NB4 (cell line): ENCODE data around the gene AHDC1.
A peak's percentile ranks its signal among the peaks of the same experiment; 100 is the strongest.

ENCODE experiments used
- DNase-seq: peaks from one replicate; pipeline ENCODE4 v3.0.0; 2010; ENCODE audit warnings: low read depth
- H3K4me3 ChIP-seq: one replicate; pipeline ENCODE4 v1.5.1; 2011; ENCODE audit warnings: mild to moderate bottlenecking, low read depth, low read length, moderate library complexity
- MYC ChIP-seq: IDR thresholded peaks from 2 replicates; pipeline ENCODE4 v1.6.1; 2011; ENCODE audit warnings: low read depth, low read length
- POLR2A ChIP-seq: IDR thresholded peaks from 2 replicates; pipeline ENCODE4 v1.6.1; 2011; ENCODE audit warnings: mild to moderate bottlenecking; ENCODE audit not compliant: insufficient read length; ENCODE audit errors: extremely low read depth
- TF ChIP-seq, protein P1 (sequence below): IDR thresholded peaks from one replicate; pipeline ENCODE4 v1.5.1; 2012; ENCODE audit warnings: low read depth, low read length
- TF ChIP-seq, protein P2 (sequence below): IDR thresholded peaks from 2 replicates; pipeline ENCODE4 v1.6.1; 2011; ENCODE audit warnings: low read depth, low read length

Gene AHDC1

DNA sequence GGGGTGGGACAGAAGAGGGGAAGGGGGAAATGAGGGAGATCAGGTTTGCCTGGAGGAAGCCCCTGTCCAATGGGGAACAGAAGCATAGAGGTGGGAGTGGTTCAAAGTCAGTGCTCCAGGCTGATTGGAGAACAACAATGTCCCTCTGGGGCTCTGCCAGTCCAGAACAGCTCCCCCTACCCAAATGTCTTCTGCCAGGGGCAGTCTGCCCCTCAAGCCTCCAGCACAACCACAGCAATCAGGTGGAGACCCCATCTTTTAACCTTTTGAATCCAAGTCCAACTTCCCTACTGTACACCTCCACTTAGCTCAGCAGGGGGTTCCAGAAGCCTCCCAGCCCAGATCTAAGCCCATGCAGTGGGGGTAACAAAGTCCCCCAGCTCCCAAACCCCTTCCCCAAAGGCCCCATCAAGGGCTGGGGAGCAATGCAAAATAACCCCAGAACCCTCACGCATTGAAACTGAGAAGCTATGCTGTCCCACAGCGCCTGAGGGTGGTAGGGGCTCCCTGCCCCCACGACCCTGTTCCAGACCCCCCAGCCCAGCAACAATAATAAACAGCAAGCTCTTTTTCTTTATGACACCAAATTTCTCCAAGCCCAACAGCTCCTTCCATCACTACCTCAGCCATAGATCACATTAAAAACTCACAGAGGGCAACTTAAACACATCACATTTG lies 3.3 kb downstream of the AHDC1 start:
- peak; percentile 86 for DNase-seq
- TF ChIP-seq, protein P1, sequence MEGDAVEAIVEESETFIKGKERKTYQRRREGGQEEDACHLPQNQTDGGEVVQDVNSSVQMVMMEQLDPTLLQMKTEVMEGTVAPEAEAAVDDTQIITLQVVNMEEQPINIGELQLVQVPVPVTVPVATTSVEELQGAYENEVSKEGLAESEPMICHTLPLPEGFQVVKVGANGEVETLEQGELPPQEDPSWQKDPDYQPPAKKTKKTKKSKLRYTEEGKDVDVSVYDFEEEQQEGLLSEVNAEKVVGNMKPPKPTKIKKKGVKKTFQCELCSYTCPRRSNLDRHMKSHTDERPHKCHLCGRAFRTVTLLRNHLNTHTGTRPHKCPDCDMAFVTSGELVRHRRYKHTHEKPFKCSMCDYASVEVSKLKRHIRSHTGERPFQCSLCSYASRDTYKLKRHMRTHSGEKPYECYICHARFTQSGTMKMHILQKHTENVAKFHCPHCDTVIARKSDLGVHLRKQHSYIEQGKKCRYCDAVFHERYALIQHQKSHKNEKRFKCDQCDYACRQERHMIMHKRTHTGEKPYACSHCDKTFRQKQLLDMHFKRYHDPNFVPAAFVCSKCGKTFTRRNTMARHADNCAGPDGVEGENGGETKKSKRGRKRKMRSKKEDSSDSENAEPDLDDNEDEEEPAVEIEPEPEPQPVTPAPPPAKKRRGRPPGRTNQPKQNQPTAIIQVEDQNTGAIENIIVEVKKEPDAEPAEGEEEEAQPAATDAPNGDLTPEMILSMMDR: no peak
- TF ChIP-seq, protein P2, sequence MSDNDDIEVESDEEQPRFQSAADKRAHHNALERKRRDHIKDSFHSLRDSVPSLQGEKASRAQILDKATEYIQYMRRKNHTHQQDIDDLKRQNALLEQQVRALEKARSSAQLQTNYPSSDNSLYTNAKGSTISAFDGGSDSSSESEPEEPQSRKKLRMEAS: no peak
- H3K4me3 ChIP-seq: peak overlapping the region; percentile 74

GRCh38 chr1:27599605-27600497 lies 4.1 kb downstream of the AHDC1 start:
- peak; percentile 77 for DNase-seq
- peak overlapping the region; percentile 4 for H3K4me3 ChIP-seq
- TF ChIP-seq MYC: no peak
- TF ChIP-seq, protein P2: no peak
- TF ChIP-seq POLR2A: no peak
- TF ChIP-seq, protein P1: no peak

DNA sequence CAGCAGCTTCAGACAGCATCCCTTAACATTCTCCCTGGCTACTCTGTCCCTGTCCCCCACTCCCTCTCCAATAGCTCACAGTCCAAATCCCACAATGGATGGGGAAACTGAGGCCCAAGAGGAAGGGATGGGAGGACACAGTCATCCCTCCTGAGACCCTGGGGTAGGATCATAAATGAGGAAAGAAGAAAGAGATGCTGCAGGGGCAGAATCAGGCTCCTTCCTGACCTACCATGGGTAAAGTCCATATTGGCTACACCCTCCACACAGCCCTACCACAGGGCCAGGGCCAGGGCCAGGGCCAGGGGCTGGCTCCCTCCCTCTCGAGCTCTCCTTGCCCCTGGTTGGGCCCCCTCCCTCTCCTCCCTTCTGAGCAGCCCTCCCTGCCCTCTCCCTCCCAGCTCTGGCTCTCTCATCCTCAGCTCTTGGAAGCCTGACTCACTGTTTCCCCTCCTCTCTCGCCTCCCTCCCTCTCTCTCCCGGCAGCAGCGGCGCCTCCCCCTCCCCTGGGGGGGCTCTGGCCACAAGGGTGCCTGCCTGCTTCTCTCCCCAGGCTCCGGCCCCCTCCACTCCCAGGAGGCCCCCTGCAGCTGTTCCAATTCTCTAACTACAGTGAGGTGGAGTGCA lies 4.9 kb downstream of the AHDC1 start:
- H3K4me3 ChIP-seq: peak overlapping the region; percentile 2
- DNase-seq: peak; percentile 95
- TF ChIP-seq MYC (no peak), POLR2A (no peak)
- TF ChIP-seq, protein P1: no peak
- TF ChIP-seq, protein P2: no peak

DNA sequence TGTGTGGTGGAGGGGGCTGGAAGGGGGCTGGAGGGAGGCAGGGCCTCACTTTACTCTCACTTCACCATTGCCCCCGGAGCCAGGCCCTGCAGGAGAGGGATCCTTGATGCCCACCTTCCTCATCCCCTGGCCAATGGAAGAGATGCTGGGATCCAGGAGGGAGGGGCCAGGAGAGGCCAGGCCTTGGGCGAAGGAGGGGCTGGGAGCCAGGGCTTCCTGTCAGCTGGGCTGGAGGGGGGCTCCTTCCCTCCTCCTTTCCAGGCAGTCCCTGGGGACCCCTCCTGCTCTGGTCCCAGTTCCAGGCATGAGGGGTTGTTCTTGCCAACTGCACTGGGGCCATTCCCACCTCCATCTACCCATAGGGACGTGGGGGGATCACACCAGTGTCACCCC lies 5.7 kb downstream of the AHDC1 start:
- no peak overlapping the region for H3K4me3 ChIP-seq
- DNase-seq: no peak
- TF ChIP-seq, protein P2: no peak
- TF ChIP-seq MYC (no peak), POLR2A (no peak)
- TF ChIP-seq, protein P1: no peak

DNA sequence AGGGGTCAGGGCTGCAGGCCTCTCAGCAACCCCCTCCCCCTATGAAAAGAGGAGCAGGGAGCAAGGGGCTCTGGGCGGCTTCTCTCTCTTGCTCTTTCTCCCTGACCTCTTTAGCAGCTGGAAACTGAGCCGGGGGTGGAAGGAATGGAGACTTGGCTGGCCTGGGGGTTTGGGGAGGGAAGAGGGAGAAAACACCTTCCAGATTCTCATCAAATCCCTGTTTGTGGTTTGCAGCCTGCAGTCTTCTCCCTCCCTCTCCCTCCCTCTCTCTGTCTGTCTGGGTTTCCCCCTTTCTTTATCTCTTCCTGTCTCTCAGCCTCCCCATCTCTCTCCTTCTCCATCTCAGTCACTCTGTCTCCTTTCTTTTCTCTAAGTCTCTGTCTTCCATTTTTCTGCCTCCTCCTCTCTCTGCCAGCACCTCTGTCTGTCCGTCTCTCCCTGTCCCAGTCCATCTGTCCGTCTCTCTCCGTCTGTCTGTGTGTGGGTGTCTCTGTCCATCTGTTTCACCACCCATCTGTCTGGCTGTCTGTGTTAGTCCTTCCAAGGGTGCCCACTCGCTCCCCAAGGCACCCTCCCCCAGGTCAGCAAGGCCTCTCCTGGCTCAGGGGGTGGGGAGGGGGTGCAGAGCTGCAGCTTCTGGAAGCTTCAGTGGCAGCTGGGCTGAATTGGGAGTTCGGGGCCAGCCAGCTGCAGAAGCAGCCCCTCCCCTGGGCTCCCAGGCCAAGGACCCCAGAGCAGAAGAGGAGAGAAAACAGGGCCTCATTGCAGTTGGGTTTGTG lies 6.2 kb downstream of the AHDC1 start:
- TF ChIP-seq, protein P1: no peak
- TF ChIP-seq, protein P2: no peak
- no peak for TF ChIP-seq POLR2A
- no peak for TF ChIP-seq MYC
- no peak for DNase-seq
- no peak overlapping the region for H3K4me3 ChIP-seq
